CD4-positive, alpha-beta T cell treated with Interleukin-21 for 1 hour (primary cell): Measurements from ENCODE around the gene OR2T6.
"Not testable (repeated sequence)": the region's sequence is repeated elsewhere in the genome, so short reads cannot be mapped to it uniquely, and the experiment has no call there.

Experiments used
- DNase-seq: peaks from one replicate; pipeline ENCODE4 v3.0.0-alpha.2; 2020

Gene OR2T6

GRCh38 chr1:248433811-248434415 lies 58.4 kb downstream of the OR2T6 start:
- not testable (repeated sequence) for DNase-seq

GRCh38 chr1:248434913-248435312 lies 59.4 kb downstream of the OR2T6 start:
- DNase-seq = not testable (repeated sequence)

GRCh38 chr1:248436303-248436702 lies 60.8 kb downstream of the OR2T6 start:
- not testable (repeated sequence) for DNase-seq

GRCh38 chr1:248438668-248439067 lies 63.1 kb downstream of the OR2T6 start:
- DNase-seq = not testable (repeated sequence)

GRCh38 chr1:248439283-248439682 lies 63.7 kb downstream of the OR2T6 start:
- DNase-seq = not testable (repeated sequence)
